NCI-H146 (cell line): ENCODE results near the gene CDR2L.
"Not testable (repeated sequence)": the region's sequence is repeated elsewhere in the genome, so short reads cannot be mapped to it uniquely, and the experiment has no call there.

Source experiments
- DNase-seq: peaks from one replicate; lab custom pipeline; 2025; lab: John Stamatoyannopoulos, UW

CDR2L gene

GRCh38 chr17:74959826-74960515, 27.5 kb upstream of the CDR2L start:
- DNase-seq: no peak

DNA sequence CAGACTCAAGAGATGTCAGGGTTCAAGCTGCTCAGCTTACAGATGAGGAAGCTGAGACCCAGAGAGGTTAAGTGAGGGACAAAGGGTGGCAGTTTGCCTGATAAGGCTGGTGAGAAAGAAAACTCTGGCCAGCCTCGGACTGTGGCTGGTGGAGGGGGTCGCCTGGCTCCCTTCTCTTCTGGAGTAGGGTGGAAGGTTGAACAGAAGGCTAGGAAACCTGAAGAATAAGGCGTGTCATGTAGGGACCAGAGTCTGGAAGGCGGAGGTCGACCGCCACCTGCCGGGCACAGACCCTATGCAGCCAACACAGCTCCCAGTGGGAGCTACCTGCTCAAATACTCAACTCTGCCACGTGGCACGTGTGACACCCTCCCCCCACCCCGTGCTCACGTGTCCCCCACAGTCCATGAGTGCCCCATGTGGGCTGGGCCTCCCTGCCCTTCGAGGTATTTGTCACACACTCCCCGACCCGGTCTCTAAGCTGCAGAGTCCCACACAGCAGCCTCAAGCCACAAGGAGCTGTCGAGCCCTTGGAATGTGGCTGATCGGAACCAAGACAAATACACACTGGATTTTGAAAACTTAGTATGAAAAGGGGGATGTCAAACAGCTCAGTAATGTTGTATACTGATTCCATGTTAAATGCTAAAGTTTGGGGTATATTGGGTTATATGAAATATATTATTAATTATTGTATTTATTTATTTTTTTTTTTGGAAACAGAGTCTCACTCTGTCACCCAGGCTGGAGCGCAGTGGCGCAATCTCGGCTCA, 26.7 kb upstream of the CDR2L start:
- DNase-seq: no peak

DNA sequence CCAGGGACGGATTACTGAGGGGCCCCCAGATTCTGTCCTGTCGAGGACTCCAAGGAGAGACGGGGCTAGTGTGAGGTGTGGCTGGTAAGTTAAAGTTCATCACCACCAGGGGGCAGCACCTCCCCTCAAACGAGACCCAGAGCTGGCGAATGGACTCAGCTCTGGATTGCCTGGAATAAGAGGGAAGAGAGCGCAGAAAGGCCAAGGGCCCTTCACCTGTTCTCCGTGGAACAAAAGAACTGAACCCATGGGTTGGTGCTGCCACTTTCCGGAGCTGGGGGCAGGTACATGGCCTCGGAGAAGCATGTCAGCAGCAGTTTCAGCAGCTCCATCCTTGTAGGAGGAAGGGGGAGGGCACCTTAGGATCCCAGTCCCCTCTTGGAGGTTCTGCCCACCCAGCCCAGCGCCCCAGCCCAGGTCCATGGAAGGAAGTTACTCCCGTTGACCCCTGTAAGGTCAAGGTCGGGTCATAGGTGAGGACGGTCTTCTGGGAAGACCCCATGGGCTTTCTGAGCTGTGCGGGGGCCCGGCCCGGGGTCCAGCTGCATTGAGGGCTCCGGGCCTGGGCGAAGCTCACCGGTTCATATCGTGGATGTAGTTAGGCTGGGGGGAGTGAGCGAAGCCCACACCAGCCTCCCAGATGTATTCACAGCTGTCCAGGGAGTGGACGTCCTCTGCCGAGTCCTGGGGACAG, 25.6 kb upstream of the CDR2L start:
- peak; percentile 85 for DNase-seq

GRCh38 chr17:74962622-74963394, 24.6 kb upstream of the CDR2L start:
- no peak for DNase-seq

GRCh38 chr17:74963656-74964055, 23.8 kb upstream of the CDR2L start:
- no peak for DNase-seq

GRCh38 chr17:74964246-74964761, 23.1 kb upstream of the CDR2L start:
- DNase-seq: no peak

- no peak for DNase-seq
Measured at GRCh38 chr17:74964988-74965622, 22.3 kb upstream of the CDR2L start.

GRCh38 chr17:74968361-74968780, 19.1 kb upstream of the CDR2L start:
- no peak for DNase-seq

- DNase-seq: not testable (repeated sequence)
Measured at GRCh38 chr17:74969501-74969900, 17.9 kb upstream of the CDR2L start.

DNA sequence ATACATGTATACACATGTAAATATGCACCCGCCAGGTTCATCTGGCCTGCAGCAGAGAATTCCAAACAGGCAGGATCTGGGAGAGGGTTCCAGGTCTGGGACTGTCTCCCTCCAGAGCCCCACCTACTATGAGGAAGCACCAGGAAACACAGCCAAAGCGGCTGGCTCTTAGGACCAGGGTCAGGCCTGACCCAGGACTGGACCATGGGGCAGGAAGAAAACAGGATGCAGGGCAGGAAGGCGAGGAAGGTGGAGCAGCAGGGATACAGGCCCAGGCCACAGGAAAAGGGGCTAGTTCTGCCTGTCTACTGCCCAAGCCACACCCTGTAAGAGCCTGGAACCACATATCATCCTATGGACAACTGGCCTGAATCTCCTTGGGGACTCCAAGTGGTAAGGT, 17.0 kb upstream of the CDR2L start:
- DNase-seq: no peak

GRCh38 chr17:74971069-74971841, 16.2 kb upstream of the CDR2L start:
- no peak for DNase-seq

- DNase-seq: no peak
Measured at GRCh38 chr17:74971842-74972106, 15.7 kb upstream of the CDR2L start.

DNA sequence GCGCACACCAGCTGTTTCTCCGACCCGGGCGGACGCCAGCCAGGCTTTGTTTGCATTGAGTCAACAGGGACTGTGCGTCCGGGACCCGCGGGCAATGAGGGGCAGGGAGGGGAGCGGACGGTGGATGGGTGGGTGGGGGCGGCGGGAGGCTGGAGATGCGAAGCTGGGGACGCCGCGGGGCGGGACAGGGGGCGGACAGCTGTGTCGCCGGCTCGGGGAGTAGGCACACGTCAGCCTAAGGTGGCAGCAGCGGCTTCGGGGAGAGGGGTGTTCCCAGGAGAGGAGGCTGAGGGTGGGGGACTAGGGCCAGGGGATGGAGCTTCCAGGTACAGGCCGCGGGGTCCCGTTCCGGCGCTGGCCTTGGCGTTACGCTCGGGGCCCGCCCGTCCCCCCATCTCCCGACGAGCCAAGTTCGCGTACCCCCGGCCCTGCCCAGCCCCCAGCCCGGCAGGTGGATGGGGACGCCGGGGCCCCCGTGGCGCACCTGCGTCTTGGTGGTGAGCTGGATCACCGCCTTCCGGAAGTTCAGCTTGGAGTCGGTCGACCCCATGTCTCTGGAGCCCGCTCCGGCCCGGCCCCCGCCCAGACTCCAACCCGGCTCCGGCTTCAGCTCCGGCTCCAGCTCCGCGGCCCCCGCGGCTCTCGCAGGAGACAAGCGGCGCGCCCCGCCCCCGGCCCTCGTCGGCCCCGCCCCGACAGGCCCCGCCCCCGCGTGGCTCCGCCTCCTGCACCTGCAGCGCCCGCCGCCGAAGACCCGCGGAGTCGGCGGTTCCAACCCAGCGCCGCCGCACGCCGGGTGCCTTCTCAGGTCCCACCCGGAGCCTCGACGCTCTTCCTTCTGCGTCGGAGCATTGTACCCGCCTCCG, 15.1 kb upstream of the CDR2L start, which contains the start of gene HID1:
Gene HID1, minus strand, starts transcription at position 653 of the 866 bp plus-strand sequence. Its CDS starts 103 bp downstream, at position 550.
- DNase-seq: peak; percentile 90

- no peak for DNase-seq
Measured at GRCh38 chr17:74972973-74973328, 14.5 kb upstream of the CDR2L start.

DNA sequence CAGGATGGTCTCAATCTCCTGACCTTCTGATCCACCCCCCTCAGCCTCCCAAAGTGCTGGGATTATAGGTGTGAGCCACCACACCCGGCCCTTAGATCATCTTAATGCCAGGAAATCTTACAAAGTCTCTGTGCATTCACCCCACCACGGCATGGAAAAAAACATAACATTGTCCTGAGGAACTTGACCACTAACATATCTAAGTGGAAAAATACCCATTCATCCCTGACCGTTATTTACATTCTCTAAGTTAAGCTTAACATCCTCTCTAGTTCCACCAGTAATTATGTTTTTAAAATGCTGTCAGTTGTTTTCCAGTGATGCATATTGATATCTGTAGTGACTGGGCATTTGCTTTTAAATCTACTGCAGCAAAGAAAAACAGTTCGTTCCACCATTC, 11.5 kb upstream of the CDR2L start:
- no peak for DNase-seq

DNA sequence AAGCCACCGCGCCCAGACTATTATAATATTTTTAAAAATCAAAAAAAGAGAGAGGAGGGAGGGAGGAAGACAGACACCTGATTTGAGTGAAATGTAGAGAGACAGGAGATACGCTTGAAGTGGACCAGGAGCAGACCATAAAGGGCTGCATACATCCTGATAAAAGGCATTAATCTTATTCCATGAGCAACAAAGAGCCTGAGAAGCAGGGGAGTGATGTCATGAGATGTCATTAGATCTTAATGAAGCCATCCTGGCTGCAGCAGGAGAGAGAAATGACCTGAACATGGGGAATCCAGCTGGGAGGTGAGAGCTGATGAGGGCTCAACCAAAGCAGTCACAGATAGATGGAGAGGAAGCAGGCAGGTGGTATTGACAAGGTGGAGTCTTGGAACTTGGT, 9.6 kb upstream of the CDR2L start:
- DNase-seq: no peak

- no peak for DNase-seq
Measured at GRCh38 chr17:74978240-74978639, 9.2 kb upstream of the CDR2L start.

DNA sequence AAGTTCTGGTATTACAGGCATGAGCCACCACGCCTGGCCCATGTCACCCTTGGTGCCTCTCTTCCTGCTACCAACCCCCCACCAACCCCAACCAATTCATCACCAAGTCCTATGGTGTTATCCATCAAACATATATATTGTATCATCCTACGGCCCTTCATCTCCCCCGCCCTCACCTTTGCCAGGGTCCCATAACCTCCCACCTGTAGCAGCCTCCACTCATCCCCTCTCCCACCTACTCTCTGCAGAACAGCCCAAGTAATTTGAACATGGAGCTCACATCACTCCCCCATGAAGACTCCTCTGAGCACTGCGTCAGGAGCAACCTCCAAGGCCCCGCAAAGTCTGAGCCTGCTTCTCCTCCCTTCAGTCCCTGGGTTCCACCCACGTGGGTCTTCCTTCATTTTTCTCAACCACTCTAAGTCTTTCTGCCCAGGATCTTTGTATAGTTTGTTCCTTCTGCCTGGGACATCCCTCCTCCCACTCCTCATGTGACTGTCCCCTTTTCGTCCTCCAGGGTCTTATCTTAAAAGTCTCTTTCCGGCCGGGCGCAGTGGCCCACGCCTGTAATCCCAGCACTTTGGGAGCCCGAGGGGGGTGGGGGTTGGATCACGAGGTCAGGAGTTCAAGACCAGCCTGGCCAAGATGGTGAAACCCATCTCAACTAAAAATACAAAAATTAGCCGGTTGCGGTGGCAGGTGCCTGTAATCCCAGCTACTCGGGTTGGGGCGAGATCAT, 7.9 kb upstream of the CDR2L start:
- DNase-seq: no peak

DNA sequence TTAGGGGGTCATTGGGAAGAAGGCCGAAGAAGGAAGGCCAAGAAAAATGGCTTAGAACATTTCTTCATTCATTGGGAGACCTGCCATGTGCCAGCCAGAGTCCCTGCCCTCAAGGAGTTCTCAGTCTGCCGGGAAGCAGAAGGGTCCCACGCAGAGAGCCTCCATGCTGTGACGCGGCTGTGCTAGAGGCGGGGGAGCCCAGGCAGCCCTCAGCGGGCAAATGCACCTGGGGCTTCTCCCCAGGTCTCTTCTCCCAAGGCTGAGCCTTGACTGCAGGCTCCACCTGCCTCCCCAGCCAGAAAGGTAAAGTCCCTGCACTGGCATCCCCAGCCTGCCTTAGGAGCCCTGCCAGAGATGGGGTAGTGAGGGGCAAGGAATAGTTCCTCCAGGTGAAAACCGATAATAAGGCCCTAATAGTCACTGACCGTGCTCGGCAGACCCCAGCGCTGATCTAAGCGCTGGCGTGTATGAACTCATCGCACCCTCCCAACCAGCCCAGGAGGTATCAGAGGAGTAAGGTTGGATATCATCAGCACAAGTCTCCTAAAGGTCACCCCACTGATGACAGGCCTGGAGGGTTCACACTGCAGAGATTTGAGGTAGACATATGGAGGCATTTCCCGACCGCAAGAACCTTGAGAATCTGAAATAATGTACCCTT, 6.0 kb upstream of the CDR2L start:
- peak; percentile 45 for DNase-seq
